ENCODE measurements around the gene MEOX1.
A peak's percentile ranks its signal among the peaks of the same experiment; 100 is the strongest.

The MEOX1 gene

DNA sequence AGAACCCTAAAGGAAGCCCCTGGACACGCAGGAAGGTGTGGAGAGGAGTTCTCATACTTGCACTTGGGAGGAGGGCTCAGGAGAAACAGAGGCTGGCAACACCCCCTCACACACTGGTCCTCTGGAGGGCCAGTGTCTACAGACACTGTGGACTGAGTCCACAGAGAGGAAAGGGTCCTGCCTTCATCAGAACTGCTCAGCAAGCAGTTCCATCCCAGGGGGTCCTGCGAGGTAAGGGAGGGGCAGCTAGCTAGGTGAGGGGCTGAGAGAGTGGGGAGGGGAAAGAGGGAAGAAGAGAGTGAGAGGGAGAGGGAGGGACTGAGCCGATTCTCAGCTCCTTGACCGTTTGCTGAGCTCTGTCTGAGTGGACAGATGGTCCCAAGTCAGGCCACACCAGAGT lies 17.7 kb upstream of the MEOX1 start:
- H3K27ac ChIP-seq, result no peak overlapping the region; the same call in 1 of the 2 replicates
- TF ChIP-seq, protein P1, sequence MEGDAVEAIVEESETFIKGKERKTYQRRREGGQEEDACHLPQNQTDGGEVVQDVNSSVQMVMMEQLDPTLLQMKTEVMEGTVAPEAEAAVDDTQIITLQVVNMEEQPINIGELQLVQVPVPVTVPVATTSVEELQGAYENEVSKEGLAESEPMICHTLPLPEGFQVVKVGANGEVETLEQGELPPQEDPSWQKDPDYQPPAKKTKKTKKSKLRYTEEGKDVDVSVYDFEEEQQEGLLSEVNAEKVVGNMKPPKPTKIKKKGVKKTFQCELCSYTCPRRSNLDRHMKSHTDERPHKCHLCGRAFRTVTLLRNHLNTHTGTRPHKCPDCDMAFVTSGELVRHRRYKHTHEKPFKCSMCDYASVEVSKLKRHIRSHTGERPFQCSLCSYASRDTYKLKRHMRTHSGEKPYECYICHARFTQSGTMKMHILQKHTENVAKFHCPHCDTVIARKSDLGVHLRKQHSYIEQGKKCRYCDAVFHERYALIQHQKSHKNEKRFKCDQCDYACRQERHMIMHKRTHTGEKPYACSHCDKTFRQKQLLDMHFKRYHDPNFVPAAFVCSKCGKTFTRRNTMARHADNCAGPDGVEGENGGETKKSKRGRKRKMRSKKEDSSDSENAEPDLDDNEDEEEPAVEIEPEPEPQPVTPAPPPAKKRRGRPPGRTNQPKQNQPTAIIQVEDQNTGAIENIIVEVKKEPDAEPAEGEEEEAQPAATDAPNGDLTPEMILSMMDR (conservative IDR thresholded peaks at IDR 0.05), result no peak

DNA sequence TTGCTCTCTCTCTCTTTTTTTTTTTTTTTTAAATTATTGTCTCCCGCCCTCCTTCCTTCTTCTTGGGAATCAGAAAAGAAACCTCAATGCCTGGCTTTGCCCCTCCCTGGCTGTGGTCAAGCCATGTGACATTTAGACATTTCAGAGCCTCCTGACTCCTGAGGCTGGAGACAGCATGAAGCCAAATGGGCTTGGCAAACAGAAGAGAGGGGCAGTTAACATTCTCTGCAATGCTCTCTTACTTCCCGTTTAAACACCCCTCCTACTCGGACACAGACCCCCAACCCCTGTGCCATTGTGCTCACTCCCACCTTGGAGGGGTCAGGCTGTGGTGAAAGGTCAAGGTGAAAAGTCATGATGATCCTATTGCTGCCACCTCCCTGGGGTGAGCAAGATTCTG lies 14.7 kb upstream of the MEOX1 start:
- no peak overlapping the region for H3K27ac ChIP-seq
- TF ChIP-seq, protein P1 (conservative IDR thresholded peaks at IDR 0.05), result no peak

GRCh38 chr17:43674394-43674793 lies 12.7 kb upstream of the MEOX1 start:
- TF ChIP-seq, protein P1 (conservative IDR thresholded peaks at IDR 0.05), result no peak
- H3K27ac ChIP-seq, result no peak overlapping the region

DNA sequence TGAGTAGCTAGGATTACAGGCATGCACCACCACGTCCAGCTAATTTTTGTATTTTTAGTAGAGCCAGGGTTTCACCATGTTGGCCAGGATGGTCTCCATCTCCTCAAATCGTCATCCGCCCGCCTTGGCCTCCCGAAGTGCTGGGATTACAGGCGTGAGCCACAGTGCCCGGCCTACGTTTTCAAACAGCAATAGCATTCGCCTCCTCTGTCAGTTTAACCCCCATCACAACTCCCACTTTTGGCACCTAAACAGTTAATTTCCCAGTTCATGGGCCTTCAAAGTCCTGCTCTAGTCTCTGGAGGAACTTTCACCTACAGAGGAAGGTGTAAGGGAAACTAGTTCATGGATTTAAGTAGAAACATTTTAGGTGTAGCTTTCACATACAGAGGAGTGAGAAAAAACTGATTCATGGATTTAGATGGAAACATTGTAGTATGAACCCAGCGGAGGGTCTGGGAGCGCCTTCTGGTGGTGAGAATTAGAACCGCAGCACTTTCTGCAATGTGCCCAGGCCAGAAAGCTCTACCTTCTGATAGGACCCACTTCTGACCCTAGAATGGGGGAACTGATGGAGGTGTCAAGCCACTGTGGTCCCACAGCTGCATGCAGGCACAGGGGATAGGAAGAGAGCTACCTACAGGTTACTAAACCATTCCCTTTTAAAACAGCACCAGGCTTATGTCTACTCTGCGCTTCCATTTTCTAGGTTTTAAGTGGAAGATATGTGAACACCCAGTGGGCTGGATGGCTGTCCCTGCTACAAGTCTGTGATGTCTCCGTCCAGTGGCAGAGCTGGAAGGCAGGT lies 12.0 kb upstream of the MEOX1 start:
- TF ChIP-seq, protein P1 (conservative IDR thresholded peaks at IDR 0.05), result peak; percentile 99
- H3K27ac ChIP-seq, result no peak overlapping the region

DNA sequence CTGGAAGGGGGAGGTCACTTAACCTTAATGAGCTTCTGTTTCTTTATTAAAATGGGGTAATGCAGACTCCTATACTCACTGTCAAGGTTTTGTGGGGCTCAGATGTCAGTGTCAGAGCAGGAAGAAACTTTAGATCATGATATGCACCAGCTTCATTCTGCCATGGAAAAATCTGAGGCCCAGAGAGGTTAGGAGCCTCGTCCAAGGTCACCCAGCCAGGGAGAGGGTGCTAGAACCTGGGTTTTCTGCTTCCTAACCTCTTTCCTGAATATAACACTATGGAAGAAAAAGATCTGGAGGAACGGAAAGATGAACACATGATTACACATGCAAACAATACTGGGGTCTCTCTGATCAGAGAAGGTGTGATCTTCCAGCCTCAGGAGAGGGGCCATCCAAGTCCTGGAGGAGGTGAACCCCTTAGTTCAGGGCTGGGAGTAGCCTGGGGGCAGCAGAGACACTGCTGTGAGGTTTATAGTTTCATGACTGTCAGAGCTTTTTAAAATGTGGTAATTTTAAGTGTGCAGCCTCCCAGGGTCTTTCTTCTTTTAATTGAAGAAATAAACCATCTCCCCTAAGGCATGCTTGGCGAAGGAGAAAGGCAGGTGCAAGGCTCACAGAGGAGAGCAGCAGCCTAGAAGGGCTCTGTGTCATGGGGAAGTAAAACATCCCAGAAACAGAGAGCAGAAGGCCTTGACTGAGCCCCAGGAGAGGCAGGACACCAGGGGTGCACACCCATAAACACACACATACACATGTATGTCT lies 10.2 kb upstream of the MEOX1 start:
- TF ChIP-seq, protein P1 (conservative IDR thresholded peaks at IDR 0.05), result no peak
- peak overlapping the region; percentile 48 for H3K27ac ChIP-seq

DNA sequence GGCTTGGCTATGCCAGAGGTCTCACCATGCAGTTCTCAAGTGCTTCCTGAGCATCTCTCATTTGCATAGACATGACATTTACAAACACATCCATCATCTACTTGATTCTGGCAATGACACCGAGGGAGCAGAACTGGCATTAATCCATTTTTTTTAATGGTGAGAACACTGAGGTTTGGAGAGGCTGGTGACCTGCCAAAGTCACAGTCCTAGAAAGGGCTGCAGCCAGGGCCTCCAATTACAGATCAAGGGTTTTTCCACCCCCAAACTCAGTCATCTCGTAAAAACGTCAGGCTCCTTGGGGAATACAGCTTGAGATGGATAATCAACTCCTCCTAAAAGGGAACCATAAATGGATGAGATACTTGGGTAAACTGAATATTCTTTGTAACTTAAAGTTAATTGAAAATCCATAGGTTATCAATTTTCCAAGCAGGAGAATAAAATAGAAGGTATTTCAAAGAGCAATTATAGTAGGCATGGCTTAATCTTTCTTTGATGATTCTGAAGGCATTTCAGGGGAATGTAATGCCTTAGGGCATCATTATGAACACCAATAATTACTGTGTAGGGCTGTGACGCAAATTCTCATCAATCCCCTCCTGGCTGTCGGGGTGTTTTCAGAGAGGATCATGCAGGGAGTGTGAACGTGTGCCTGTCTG lies 9.4 kb upstream of the MEOX1 start:
- peak overlapping the region; percentile 48 for H3K27ac ChIP-seq
- TF ChIP-seq, protein P1 (conservative IDR thresholded peaks at IDR 0.05), result no peak

- H3K27ac ChIP-seq, result peak overlapping the region; percentile 48
- TF ChIP-seq, protein P1 (conservative IDR thresholded peaks at IDR 0.05), result no peak
Observed at GRCh38 chr17:43670645-43671030, 8.9 kb upstream of the MEOX1 start.

Data from VCaP (cell line).